Esophagus mucosa (tissue), 1 donor: Measurements from ENCODE around the gene DDX5. TPM values are rescaled to one million over a fixed set of nuclear protein-coding genes. Genes with fewer than 3 reads are reported as not detected.

Source experiments
- total RNA-seq: library from RNA; stranded (reverse); gene quantifications from one replicate; pipeline ENCODE4 v1.2.4, GENCODE V29; 2023
- donor health status: DM: yes; HTN: yes; CAD: no.

The DDX5 gene
- total RNA-seq, 1 donor from 2014 or later = 351 TPM

Other genes starting within 250 kb of the DDX5 start
- gene TEX2, start 243.0 kb downstream of the DDX5 start, total RNA-seq = 20.2 TPM
- gene PECAM1, start 115.4 kb downstream of the DDX5 start, total RNA-seq = 32.3 TPM
- gene MILR1, start 57.2 kb downstream of the DDX5 start, total RNA-seq = 3.5 TPM
- gene POLG2, start 9.2 kb downstream of the DDX5 start, total RNA-seq = 4.7 TPM
- gene CEP95, start 688 bp upstream of the DDX5 start, total RNA-seq = 16.2 TPM
- 7.5 TPM for gene SMURF2, start 156.0 kb upstream of the DDX5 start, total RNA-seq